Measurements from ENCODE around the gene SLC9A3.

SLC9A3 gene

DNA sequence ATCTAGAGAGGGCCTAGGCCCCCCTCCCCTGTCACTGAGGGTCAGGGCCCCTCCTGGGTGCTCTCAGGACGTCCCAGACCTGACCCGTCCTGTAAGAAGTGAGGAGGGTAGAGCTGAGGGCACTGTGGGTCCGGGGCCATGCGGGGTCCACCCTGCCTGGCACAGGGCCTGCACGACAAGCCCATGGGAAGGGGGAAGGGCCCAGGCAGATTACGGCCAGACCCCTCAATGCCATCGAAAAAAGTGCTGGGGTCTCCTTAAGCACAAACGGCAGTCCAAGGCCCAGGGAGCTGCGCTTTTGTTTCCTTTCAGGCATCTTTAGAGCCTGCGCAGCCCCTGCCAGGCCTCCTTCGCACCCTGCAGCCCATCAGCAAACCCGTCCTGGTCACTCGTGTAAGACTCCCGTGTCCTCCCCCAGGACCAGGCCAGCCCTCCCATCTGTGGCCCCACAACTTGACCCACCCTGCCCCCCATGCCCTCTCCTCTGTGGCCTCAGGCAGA lies 85.7 kb downstream of the SLC9A3 start:
- DNase-seq, result no peak

DNA sequence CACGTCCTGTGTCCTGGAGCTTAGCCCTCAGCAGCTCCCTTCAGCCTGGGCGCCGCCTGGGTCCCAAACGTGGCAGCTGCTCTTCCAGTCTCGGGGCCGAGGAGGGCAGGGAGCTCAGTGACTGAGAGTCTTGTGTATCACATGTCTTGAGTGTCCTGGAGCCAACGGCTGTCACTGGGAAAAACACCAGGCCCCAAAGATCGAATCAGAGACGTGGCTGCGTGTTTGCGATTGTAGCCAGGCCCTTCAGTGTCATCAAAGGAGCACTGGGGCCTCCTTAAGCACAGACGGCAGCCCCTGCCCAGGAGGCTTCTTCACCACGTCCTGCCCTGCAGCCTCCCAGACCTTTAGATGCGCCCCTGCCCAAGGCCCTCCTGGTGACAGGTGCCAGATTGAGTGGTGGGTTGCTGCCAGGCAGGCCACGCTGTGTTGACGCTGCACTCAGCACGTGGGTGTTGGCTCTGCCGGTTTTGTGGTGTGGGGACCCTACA lies 86.9 kb downstream of the SLC9A3 start:
- no peak for DNase-seq

DNA sequence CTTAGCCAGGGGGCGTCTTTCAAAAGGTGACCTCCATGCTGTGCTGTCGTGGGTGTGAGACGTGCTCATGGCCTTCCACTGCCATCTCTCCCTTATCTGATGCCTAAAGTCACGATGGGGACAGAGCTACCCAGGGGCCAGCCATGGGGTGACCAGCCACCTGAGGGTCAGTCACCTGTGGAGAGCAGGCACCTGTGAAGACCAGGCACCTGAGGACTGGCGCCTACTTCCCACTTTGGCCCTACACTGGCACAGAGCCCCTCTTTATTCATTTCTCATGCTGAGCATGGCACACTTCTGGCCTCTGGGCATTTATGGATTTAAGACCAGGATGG lies 87.6 kb downstream of the SLC9A3 start:
- no peak for DNase-seq

DNA sequence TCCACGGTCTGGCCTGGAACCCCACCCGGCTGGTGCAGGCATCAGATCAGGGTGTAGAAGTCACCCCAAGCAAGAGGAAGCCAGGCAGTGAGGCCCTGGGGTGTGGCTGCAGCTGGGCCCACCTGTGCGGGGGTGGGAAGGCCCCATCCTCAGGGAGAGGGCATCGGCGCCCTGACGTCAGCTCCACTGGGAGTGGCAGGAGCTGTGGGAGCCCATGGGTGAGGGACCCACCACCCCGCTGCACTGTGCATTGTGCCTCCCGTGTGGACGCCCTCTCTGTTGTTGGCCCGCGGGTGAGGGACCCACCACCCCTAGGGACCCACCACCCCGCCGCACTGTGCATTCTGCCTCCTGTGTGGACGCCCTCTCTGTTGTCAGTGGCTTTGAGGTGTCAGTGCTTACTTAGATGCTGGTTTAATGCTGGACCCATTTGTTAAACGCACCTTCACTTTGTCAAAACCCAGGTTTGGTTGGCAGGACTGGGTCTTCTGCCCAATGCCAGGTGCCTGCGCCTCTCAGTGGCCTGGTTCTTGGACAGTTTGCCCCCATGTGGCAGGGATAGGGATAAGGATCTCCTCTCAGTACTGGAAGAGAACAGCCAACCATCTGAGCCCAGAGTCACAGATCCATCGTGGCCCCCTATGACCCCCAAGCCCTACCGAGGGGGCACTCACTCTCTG lies 88.1 kb downstream of the SLC9A3 start:
- DNase-seq, result no peak

DNA sequence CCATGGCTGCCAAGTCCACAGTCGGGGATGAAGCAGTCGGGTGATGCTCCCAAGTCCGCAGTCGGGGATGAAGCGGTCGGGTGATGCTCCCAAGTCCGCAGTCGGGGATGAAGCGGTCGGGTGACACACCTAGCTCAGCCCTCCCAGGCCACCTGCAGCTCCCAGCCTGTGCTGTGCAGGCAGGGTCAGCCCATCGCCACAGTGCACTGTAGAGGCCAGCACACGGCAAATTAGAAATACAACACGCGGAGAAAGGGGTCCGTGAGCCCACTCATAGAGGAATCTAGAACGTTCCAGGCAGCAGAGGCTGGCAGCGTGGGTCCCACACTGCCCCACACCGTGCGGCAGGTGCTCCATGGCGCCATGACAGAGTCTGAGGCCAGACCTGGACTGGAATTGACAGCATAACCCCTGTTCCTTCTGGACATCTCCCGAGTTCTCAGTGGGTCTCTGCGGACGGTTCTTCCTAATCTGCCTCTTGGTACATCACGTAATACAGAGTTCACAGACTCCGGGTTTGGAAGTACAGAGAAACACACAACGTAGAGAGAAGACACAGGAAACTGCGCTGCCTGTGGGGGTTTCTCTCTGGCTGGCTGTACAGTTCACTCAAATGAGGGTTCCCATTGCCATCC lies 89.0 kb downstream of the SLC9A3 start:
- DNase-seq, result no peak

DNA sequence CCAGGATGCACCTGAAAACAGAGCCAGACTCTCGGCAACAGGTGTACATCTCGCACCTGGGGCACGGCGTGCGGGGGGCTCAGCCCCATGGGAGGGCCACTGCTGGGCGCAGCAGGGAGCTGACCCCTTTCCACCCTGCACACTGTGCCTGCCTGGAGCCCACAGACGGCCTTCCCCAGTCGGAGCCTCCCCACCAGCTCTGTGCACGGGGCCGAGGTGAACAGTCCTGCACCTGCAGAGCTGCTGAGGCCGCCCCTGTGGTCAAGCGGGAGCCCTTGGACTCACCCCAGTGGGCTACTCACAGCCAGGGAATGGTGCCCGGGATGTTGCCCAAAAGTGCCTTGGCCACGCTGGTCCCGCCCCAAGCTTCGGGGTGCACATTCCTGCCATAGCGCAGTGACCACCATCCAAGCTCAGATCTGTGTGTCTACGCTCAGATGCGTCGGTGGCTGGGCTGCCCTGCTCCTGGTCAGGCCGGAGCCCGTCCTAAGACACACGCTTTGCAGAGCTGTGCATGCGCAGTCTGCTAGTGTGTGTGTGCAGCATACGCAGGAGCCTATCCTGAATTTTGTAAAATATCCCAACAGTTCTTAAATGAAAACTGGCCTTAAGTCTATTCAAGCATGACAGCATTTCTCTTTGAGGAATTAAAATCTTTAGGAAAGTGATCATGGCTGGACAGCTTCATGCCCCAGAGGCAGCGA lies 89.7 kb downstream of the SLC9A3 start:
- DNase-seq, result no peak

DNA sequence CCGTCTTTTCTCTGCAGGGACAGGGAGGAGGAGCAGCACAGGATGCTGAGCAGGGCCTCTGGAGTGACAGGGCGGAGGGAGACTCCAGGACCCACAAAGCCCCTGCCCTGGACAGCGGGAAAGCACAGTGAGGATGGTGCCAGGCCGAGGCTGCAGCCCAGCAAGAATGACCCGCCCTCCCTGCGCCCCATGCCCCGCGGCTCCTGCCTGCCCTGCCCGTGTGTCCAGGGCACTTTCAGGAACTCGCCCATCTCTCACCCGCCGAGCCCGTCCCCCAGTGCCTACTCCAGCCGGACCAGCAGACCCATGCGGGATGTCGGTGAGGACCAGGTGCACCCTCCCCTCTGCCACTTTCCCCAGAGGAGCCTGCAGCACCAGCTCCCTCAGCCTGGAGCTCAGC lies 90.4 kb downstream of the SLC9A3 start:
- DNase-seq, result no peak

DNA sequence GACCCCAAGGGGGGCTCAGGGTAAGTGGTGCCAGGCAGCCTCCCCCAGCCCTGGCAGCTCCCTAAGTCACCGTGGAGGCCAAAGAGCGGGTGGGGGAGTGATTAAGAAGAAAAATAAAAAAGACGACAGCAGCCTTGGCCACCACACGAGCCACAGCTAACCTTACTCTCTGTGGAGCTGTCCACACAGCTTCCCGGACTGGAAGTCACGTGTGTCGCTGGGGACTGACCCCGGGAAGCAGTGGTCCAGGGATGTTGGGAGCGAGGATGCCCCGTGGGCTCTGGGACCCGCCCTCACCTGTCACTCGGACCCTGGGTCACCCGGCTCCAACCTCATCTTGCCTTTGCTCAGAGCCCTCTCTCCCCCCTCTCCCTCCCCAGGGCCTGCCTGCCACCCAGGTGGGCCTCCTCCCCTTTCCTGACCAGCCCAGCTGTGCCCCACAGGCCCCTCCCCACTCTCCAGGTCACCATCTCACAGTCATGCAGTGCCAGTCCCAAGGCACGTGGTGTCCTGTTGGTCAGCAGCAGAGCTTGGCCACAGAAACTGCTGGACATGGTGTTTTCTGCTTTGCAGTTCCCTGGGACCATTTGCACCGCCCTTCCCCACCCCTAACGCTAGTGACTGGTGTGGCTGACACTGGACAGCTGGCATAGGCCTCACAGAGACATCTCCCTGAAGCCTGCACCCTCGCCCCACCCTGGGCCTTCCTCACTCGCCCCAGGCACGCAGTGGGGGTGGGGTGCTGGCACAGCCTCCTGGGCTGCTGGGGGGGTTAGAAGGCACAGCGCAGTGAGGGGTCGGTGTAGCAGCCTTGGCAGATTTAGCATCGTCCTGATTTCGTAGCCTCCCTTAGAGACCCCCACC lies 91.1 kb downstream of the SLC9A3 start:
- no peak for DNase-seq

DNA sequence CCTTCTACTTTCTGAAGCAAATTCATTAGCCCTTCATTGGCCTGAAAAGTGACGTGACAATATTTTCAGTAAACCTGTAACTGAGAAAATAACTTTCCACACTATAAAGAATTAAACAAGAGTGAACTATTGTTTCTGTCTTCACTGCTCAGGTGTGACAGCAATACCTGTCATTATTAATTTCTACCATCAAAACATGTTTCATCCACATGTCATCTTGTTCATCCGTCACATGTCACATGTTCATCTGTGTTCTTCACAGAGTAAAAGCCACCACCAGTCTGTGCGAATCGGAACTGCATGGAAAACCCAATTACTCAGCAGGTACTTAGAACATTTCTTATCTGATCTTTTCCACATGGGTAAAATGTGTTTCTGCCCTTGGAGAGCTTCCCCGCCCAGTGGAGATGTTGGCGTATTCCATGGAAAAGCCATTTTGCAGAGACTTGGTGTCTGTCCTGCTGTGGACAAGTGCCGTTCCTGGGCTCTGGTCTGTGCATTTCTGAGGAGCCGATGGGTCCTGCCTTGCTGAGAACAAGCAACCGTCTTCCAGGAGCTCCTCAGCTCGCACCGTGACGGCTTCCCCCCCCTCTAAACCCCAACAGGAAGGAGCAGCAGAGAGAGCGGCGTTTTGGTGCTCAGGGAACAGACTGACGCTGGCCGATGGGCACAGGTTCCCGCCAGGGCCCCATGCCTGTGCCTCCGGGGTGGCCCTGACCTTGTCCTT lies 91.9 kb downstream of the SLC9A3 start:
- DNase-seq, result no peak

DNA sequence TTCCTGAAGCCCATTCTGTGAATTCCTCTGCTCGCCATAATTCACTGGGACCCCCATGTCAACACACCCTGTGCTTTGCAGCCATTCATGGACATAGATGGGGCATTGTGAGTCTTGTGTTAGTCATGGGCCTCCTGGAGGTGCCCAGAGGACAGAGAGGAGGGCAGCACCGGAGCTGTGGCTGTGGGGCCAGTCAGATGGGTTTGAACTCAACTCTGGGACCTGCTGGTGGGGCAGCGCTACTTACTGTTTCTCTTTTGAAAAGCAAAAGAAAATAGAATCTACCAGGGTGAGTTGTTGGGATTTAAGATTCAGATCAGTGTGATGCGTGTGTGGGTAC lies 92.6 kb downstream of the SLC9A3 start:
- DNase-seq, result no peak

DNA sequence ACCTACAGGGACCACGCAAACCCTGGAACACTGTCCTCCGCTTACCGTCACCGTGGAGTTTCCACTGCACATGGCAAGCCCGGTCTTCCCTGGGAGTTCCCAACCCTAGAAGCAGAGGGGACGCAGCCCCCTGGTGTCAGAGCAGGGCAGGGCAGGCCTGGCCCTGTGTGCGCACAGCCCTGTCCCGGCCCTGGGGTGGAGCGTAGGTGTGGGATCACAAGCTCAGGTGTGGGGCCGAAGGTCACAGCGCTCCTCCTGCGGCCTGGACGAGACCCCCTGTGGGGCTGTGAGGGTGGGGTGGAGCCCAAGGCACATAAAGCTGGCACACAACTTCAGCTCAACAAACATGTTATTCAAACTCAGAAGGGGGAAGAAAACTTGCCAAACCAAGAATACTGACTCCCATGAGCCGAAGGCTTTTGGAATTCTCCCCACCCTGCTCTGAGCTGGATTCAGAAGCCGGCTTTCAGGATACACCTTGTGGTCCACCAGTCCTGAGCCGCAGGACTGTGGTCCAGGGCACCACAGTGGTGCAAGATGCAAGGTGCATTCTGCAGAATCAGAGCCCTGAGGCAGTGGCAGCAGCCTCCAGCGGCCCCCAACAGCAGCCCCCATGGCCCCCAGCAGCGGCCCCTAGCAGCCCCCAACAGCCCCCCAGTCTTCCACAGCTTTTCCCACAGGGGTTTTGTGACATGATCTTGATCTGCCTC lies 93.1 kb downstream of the SLC9A3 start:
- no peak for DNase-seq

DNA sequence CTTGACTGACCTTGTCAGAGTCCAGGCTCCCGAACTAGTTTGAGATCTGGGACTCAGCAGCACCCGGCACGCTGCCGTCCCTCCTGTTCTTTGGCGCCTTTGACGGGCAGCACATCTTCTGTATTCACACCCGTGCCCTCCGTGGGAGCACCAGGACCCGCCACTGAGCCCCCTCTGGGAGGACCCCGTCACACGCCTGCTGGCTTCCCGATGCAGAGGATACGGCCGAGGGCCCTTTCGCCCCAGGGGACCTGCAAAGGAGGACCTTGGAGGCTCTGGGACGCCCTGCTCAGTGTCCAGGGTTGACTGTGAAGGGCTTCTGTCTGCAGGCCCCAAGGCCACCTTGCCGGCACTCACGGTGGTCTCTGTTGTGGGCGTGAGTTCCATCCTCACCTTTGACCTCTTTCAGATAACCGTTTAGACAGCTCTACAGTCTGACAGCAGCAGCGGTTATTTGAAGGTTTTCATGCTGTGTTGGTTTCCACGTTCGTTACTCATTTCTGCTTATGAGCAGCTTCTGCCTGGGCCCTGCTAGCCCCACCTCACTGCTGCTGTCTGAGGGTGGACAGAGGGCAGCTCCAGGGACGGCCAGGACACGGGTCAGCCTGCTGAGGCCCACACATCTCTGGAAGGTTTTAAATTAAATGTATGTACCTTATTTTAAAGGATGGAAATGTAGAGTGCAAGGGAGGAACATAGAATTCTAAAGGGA lies 93.9 kb downstream of the SLC9A3 start:
- no peak for DNase-seq

DNA sequence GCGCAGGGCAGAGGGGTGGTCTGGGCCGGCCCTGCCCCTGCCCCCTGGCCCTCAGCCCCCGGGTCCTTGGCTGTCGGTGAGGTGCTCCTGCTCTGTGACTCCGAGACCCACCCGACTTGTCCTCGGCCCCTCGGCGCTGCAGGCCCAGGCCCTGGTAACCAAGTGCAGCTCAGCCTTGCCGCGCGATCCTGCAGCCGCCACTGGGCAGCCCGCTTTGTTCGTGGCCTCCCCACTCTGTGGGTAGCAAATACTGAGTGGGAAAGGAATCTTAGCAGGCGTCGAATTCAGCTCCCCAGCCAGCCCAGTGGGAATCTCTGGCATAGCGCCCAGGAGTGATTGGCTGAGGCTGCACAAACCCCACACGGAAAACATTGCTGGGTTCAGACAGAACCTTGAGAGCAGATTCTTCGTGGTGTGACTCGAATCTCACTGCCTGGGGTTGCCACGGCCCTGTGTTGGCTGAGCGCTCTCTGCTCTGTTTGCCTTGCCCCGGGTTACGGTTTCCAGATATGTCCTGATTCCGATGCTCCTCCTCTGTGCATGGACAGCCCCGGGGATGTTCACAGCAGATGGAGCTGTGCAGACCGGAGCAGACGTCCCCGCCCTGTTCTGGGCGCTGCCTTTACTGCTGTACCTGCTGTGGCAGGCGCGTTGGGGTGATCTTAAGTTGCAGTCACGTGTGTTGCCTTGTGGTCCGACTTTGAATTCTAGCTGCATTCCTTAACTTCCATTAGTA lies 94.6 kb downstream of the SLC9A3 start:
- no peak for DNase-seq

DNA sequence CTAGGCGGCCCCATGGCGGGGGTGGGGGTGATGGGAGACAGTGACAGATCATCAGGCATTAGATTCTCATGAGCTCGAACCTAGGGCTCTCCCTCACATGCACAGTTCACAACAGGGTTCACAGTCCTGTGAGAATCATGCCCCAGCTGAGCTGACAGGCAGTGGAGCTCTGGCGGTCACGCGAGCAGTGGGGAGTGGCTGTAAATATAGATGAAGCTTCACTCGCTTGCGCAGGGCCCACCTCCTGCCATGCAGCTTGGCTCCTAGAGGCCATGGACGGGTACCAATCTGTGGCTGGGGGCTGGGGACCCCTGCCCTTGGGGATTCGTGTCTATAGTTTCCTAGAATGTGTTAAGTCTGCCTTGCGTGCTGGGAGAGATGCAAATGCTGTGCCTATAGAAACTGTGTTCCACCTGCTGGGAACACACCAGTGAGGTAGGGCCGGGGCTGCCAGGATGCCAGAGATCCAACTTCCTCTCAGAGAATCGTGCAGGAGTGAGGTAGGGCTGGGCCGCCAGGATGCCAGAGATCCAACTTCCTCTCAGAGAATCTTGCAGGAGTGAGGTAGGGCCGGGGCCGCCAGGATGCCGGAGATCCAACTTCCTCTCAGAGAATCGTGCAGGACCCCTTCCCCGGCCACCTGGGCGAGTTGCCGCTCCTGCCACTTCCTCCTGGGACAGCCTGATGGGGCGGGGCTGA lies 95.3 kb downstream of the SLC9A3 start:
- DNase-seq, result no peak

DNA sequence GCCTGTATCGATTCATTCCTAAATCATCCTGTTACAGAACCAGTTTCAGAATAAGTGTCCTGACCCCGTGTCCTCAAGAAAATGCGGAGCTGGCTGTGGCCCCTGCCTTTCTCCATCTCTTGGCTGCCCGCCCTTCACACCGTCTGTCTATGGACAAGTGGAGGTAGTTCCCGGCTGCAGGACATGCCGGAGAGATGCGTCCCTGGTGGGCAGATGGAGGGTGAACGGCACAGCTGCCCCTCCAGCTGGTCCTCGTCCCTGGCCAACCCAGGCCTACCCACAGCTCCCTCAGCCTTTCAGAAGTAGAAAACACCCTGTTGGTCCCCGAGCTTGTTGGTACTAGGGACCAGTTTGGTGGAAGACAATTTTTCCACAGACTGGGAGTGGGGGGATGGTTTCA lies 96.0 kb downstream of the SLC9A3 start:
- DNase-seq, result no peak

DNA sequence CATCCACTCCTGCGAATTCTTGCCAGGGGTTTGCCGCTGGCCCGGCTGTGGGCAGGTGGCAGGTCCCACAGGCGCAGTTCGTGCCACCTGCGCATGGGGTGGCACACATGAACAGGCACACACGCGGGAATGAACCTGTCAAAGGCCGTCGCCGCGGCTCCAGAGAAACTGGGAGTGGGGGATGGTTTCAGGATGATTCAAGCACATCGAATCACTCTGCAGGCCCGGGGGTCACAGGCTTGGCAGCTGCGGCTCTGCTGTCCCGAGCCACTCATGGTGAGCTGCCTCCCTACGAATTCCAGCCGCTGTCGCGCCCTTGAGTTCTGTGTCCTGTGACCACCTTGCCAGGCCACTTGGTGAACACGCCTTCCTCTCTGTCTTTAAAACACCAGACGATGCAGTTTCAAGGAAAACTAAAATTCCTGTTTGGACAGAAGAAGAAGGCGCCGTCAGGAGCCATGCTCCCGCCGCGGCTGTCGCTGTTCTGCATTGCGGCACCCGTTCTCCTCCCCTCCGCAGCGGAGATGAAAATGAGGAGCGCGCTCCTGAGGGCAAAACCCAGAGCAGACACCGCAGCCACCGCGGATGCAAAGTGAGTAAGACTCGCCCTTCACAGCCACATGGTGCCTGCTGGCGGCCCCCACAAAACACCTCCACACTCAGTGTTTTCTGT lies 96.7 kb downstream of the SLC9A3 start:
- DNase-seq, result no peak

DNA sequence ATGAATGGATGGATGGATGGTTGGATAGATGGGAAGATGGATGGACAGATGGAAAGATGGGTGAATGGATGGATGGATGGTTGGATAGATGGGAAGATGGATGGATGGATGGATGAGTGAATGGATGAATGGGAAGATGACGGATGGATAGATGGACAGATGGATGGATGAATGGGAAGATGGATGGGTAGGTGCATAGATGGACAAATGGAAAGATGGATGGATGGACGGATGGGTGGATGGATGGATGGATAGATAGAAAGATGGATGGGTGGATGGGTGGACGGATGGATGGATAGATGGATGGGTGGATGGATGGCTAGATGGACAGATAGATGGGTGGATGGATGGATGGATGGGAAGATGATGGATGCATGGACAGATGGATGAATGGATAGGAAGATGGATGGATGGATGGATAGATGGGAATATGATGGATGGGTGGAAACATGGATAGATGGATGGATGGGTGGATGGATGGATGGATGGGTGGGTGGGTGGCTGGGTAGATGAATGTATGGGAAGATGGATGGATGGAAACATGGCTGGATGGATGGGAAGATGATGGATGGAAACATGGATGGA lies 97.8 kb downstream of the SLC9A3 start:
- DNase-seq, result no peak

DNA sequence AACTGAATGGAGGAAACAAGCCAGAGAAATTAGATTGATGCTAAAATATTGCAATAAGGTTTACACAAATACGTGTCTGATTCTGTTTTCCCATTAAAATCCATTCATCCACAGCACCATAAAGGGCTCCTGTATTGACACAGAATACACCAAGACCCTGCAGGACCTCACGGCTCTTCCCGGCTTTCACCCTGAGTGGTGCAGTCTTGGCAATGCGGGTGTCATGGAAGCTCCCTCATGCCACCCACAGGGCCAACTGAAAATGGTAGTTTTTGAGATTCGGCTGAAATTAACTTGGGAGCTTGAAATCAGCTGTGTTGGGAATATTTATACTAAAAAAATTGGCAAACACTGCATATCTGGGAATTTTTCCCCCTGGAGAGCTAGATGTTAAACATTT lies 98.5 kb downstream of the SLC9A3 start:
- no peak for DNase-seq

Data from cerebellar nuclear complex (tissue), 1 donor.